Measurements from ENCODE around the gene PTPN13.

The PTPN13 gene

DNA sequence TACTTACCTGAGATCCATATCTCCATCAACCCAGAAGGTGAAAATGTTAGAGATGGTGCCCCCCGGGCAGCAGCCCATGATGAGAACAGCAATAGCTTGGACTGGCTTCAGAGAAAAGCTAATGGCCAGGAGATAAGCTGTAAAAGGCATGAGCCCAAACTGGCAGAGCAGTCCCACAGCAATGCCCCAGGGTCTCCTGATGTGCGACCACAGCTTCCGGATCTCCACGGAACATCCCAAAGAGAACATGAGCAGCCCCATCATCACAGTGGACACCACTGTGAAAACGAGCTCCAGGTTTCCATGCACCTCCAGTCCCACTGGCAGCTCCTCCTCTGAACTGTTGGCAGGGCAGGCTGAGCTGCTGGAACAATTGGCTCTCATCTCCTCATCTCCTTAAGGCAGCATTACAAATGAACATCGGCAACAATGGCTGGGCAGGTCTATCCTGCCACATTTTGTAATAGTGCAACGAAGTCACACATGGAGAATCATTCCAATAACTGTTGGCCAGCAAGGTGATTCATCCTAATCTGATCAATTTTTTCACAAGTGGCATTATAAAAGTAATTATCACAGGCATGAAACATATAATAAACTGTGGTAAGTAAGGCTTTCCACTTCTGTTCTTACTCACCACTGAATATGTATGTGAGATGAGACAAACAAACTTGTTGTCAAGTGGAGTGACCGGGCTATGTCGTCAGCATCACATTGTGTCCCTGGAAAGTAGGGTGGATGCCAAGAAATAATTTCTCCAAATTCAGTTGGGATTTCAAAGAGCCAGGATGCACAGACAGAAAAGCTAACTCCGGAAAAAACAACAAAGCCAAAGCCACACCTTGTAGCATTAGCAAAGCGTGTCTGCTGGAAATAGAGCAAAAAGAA is 254.9 kb downstream of the PTPN13 start, which contains the start of gene SLC10A6:
SLC10A6 (minus strand) TSS at position 653 of the 888 bp plus-strand sequence; CDS start at position 384, 269 bp downstream.
- in situ Hi-C loops (cut with MboI; ENCODE audit: low sequenced_read_pairs), result no loop called here

DNA sequence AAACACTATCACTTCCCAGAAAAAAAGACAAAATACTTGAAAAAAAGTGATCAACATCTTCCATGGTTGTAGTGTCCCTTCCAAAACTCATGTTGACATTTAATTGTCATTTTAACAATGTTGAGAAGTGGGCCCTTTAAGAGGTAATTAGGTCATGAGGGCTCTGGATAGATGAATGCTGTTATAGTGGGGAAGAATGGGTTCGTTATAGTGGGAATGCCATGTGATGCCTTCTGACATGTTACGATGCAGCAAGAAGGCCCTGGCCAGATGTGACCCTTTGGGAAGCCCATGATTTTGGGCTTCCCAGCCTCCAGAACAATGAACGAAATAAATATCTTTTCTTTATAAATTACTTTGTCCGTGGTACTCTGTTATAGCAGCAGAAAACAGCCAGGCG is 259.1 kb downstream of the PTPN13 start:
- in situ Hi-C loops (cut with MboI; ENCODE audit: low sequenced_read_pairs), result no loop called here

DNA sequence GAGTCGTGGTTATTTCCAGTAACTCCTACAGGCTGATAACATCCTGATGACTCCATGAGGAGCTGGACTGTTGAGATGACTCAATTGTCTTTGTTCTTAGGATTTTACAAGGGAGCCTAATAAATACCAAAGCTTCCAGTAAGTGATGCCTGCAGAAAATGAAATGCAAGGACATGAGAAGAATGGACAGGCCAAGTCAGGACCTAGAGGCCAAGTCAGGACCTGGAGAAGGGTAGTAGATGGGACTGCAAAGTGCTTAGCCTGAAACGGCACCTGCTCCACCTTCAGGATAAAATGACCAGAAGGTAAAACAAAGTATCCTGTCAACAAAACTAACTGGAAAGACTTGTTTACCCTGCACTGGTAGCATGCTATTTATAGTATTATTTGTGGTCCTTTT is 261.5 kb downstream of the PTPN13 start:
- in situ Hi-C loops (cut with MboI; ENCODE audit: low sequenced_read_pairs), result no loop called here

DNA sequence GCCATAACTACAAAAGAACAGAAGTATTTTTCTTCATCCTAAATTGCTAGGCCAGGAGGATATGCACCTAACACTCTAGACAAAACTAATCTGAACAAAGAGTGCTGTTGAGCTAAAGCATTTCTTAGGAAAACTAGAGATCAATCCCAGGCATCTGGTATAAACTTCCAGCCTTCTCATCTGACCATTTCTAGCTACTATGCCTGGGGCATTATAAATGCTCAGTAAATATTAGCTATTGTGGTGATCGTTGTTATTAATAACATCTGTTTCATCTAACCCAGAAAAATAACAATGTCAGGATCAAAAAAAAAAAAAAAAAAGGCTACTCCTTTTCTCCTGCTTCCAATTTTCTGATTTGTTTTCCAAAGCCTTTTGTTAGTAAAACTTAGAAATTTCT is 262.8 kb downstream of the PTPN13 start:
- in situ Hi-C loops (cut with MboI; ENCODE audit: low sequenced_read_pairs), result no loop called here

DNA sequence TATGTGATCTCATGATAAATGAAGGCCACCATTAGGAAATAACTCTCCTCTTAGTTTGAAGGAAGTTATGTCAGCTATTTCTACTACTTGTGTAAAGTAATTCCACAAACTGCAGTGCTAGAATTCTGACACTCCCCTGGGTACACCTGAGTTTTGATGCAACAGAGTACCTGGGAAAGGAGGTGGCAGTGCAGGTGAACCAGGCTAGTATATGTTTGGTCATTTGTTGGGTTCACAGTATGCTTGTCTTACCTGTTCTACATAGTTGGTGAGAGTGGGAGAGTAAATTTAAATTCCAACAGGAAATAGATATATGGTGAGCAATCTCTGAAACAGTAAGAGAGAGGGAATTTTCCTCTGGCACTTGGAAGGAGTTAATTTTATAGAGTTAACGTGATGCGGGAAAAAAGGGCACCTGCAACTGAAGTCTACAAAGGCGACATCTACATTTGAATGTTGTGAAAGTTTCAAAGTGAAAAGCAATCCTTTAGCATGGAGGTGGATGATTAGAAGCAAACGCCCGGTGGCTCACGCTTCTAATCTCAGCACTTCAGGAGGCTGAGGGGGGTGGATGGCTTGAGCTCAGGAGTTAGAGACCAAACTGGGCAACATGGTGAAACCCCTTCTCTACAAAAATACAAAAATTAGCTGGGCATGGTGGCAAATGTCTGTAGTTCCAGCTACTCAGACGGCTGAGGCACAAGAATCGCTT is 263.4 kb downstream of the PTPN13 start:
- in situ Hi-C loops (cut with MboI; ENCODE audit: low sequenced_read_pairs), result no loop called here
